HG02623 (cell line): ENCODE measurements around the gene TANC1.

ENCODE experiments used
- ATAC-seq: cut with Tn5 transposase; IDR thresholded peaks from one replicate; pipeline ENCODE4 v1.9.1; 2021; ENCODE audit warnings: moderate library complexity; ENCODE audit not compliant: unreplicated experiment

Gene TANC1

DNA sequence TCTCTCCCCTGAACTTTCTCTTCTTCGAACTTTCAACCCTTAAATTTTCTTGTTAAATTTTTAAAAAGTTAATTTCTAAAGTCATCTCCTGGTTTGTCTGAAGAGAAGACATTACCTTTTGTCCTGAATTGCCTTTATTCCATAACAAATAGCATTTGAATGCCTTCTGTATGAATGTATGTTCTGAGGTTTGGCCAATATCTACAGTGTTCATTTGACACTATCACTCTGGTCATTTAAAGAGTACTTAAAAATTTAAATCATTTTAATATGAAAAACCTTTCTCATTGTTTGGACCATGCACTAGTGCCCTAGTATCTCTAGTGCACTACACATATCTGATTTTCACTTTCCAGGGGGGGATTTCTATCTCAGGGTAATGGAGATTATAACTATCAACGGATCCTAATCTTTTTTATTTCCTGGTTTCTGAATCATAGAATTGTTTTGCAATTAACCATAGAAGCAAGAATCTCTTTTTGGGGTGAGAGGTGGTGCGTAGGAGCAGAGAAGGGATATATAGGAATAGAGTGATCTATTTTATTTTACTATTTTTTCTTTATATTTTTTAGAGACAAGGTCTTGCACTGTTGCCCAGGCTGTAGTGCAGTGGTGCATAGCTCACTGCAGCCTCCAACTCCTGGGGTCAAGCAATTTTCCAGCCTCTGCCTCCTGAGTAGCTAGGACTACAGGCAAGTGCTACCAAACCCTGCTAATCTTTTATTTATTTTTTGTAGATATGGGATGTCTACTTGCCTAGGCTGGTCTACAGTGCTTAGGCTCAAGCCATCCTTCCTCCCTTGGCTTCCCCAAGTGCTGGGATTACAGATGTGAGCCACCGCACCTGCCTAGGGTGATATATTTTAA, 25.5 kb downstream of the TANC1 start:
- no peak for ATAC-seq

DNA sequence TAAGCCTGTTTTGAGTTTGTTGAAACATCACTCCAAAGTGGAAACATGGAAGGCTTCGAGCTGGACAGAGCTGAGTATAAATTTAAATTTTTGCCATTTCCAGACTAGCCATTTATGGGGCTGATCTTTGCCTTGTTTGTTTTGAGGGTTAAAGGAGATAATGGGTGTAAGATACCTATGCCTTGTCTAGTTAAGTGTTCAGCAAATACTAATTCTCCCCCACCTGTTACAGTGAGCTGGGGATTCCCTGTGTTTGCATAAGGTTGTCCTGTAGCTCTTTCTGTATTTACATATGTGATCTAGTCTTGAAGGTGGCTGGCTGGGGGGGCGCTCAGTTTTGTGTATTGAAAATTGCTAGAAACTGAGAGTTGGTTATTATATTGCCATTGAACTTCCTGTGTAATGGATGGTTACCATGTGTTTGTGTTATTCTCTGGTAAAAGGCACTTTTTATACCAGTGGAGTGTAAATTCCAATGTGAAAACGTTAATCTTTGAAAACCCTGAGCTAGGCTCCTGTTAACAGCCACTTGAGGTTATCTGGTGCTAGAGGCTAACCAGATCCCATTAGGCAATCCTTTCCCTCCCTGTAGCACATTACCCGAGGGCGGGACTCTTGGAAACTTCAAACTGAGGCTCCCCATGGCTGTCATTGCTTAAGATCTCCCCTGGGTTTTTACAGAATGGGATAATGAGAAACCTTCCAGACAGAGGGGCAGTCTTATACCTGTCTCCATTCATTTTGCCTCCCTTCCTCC, 26.7 kb downstream of the TANC1 start:
- ATAC-seq, result no peak

DNA sequence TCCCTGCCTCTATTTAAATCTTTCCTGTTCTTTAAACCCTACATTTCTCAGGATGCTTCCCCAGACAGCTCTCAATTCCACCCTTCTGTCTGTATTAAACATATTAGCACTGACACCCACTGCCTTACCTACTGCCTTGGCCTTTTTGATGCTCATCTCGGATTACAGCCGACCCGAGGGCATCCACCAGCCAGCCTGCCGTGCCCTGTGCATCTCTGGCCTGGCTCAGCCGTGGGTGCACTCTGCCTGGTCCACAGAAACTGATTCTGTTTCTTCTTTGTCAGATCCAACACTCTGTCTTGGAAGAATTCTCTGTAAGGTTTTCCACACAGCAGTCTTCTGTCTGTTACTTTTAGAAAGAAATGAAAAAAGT, 27.2 kb downstream of the TANC1 start:
- ATAC-seq, result no peak

DNA sequence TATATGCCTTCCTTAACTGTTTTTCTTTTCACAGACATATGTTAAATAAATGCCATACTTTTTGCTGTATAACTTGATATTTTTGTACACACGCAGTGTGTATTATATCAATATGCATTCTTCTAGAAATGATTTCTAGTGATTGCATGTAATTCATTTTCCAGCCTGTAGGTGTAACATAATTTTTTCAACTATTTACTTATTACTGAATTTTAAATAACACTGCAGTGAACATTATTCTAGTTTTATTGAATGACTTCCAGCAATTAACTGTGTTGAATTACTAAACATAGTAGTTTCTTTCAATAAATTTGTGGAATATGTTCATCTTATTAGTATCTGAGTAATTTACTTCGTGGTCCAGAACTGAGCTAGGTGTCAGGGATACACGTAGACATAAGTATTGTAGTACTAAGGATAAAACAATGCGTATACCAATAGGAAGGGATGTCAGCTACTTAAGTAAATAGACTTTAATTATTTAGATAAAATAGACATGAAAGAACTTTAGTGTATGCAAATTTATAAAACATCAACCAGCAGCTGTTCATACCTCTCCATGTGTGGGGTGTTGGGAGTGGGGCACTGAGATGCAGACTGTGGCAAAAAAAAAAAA, 28.0 kb downstream of the TANC1 start:
- no peak for ATAC-seq

DNA sequence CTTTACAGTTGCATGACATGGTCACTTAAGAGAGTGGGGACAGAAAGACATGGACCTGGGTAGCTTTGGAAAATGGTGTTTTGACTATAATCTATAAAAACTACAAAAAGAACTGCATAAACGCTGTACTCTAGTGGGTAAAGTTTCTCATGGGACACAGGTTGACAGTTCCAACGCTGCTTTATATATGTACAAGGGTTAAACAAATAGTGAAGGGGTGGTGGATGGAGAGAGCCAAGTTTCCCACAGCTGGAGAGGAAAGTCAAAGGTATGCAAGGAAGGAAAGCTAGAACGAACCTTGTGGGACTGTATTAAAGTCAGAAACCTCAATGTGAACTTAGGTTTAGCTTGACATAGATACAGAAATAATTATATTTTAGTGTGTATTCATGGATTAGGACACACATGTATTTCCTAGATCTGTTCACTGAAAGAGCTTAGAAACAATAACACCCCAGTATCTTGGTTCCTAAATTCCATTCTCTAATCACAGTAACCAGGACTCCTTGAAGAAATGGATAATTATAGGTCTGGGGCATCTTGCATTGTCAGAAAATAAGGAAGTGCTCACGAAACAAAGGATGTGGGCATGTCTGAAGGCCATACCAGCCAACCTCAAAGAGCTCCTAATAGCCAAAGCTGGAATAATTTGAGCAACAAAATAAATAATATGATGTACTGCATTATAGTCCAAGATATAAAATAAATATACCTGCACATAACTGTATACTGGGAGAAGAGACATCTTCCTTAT, 28.8 kb downstream of the TANC1 start:
- ATAC-seq, result no peak

DNA sequence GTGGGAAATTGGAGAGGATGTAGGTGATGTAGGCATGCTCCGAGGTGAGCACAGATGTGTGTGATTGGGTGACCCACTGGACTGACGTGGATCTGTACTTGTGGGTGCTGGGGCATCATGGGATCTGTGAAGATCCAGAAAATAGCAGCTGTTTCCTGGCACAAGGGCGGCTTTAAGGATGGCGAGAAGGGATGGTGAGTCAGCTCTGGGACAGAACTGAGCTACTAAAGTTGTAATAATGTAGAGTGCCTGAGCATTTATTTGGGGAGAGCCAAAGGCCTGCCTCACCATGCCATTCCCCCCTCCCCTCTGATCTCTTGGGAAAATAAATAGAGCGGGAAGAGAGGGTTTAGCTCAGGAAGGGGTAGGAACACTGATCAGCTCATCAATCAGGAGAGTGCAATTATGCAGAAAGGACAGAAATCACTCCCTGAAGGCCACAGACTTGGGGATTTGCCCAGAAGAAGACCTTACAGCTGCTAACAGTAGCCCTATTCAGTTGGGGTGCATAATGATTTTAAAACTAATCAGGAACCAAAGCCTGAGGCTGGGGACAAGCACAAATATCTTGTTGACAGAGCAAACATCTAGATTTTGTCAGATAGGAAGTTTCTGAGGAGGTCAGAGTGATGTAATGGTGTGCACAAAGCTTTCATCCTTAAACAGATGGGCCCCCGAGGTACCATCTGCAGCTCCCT, 30.3 kb downstream of the TANC1 start:
- ATAC-seq, result no peak

DNA sequence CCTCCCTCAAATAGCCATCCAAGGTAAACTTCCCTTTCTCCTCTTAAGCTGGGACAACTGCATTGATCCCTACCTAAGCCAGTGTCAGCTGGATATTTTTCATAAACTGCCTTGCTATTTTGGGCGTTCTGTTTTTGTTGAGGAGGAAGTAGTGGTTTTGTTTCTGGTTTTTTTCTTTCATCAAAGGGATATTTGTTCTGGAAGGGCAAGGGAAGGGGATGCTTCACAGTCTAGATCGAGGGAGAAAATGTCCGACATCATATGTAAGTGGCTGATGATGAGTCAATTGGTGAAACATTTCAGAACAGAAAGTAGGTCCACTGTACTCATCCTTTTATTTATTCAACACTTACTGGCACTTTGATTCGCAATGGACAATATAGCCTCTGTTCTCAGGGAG, 31.0 kb downstream of the TANC1 start:
- no peak for ATAC-seq

DNA sequence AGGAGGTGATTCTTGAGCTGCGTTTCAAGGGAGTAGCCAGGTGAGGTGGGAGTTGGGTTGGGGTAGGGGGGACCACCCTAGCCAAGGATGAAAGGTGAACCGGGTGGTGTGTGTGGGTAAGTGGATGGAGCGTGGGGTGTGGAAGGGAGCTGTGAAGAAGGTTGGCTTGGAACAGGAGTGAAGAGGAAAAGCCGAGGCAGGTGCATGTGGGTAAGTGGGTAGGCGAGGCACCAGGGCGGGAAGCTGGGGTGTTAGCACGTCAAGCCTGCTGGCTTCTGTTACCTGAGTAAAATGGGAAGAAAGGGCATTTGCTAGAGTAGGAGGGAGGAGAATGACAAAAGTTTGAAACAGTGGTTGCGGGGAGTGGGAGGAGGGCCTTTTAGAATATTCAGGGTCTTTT, 31.6 kb downstream of the TANC1 start:
- no peak for ATAC-seq

DNA sequence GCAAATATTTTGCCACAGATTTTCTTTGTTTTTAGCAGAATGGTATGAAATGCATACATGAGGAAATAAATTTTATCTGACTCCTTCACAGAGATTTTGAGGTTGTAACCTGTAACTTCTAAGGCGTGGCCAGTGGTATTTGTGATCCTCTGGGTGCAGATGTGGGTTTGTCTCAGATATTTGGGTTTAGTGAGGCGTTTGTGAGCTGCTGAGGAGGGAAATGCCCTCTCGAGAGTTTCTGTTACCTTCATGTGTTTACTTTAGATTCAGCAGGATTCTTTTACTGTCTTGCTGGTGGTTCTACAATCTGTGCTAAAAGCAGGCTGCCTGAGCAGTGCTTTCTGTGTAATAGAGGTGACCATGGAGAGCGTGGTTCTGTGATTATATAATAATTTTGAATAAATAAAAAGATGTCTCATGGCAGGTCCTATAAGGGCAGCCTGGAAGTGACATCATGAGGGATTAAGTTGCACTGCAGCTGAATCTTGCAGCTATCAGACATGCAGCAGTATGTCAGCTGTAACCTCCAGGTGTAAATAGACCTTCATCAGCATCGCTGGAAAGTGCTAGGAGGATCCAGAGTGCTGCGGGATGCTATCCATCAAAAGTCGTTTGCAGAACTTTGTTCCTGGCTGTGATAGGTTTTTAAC, 34.1 kb downstream of the TANC1 start:
- no peak for ATAC-seq

DNA sequence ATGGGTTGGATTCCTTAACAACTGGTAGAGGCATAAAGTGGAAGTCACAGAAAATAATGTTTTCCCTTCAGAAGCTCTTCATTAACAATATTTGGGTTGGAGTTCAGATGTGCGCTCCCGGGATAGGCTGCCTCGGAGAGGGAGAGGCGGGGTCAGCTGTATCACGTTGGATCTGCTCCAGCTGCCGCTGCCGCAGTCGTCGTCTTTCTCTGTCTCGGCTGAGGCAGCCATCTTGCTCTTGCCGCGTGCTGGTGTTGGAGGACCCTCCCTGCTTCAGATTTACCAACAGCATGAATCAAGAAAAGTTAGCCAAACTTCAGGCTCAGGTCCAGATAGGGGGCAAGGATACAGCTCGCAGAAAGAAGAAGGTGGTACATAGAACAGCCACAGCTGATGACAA, 35.1 kb downstream of the TANC1 start:
- ATAC-seq, result no peak

DNA sequence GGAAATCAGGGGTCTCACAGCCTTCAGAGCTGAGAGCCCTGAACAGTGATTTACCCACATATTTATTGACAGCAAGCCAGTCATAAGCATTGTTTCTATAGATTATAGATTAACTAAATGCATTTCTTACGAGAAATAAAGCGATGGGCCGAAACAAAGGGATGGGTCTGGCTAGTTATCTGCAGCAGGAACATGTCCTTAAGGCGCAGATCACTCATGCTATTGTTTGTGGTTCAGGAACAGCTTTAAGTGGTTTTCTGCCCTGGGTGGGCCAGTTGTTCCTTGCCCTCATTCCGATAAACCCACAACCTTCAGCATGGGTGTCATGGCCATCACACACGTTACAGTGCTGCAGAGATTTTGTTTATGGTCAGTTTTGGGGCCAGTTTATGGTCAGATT, 36.4 kb downstream of the TANC1 start:
- ATAC-seq, result no peak

DNA sequence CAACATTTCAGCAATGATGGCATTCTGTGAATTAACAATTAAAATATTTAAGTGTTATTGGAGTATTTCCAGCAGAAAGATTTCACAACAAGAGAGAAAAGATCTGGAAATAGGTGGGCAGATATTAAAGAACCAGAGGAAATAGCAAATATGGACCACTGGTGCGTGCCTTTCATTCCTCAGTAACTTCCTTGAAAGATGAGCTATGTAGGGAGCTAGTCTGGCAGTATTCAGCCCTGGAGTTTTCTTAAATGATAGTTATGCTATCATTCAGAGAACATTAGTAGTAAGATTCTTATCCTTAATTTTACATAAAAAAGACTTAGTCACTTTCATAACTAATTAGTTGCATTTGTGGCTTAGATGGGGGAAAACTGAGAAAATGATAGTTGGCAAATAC, 41.5 kb downstream of the TANC1 start:
- ATAC-seq, result no peak

DNA sequence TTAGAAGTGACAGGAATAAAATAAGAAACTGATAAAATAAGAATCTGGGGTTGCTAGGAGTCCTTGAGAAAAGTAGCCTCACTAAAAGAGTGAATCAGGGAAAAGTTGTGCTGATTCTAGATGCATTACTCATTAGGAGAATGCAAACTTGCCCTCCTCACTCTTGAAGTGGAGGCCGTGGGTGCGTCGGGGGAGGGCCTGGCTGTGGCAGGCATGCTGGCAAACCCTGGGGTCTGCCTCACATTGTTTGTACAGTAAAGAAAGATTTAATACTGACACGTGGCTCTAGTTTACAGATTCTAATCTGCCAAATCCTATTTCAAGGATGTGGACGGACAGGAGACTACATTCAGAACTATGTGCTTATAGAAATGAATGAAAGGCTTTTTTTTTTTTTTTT, 41.9 kb downstream of the TANC1 start:
- no peak for ATAC-seq

DNA sequence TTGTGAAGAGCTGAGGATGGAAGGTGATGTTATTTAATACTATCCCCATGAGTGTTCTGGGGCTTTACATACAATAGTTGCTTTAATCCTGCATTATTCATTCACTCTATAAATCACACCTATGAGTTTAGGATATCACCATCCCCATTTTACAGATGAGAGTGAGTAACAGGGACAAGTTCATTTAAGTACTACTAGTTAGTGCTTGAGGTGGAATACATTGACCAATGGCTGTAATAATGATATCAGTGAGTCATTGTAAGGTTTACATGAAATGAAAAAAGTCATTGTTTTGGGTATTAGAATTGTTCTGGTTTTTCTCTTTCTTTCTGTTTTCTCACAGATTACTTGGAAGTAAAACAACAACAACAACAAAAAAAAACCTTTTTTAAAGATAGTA, 42.5 kb downstream of the TANC1 start:
- ATAC-seq, result no peak

DNA sequence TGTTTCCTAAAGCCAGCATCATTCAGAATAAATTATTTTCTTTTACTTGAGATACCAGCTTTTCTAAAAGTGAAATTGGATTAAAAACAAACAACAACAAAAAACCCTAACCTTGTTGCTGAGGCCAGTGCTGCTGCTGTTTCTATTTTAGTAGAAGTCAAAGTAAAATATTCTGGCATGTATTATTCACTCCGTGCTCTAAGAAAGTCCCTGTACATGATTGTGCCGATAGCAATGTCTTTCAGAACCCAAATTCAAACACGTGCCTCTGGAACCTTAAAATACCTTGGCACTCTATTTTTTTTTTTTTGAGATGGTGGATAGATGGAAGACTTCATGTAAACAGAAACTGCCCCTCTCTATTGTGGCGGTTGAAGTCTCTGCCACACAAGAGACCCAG, 43.7 kb downstream of the TANC1 start:
- ATAC-seq, result no peak

DNA sequence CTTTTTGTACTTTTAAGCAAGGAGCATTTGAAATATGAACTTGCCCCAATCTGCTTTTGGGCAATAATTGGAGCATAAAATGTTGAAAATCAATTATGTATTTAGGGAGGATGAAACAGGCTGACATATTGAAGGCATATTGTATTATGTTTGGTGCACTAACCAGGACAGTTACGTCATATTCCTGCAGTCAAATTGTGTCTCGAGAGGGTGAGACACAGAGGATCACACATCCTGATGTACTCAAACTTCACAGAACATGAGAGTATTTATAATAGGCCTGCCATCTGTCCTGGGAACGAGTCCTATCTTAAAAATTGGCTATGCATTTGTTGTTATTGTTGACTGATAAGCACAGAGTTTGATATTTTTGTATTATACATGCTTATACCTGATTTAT, 44.7 kb downstream of the TANC1 start:
- no peak for ATAC-seq

DNA sequence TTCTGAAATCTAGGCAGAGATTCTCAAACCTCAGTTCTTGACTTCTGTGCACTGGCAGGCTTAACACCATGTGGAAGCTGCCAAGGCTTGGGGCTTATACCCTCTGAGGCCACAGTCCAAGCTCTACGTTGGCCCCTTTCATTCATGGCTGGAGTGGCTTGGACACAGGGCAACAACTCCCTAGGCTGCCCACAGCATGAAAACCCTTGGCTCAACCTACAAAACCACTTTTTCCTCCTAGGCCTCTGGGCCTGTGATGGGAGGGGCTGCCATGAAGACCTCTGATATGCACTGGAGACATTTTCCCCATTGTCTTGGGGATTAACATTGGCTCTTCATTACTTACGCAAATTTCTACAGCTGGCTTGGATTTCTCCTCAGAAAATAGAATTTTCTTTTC, 46.7 kb downstream of the TANC1 start:
- ATAC-seq, result no peak

DNA sequence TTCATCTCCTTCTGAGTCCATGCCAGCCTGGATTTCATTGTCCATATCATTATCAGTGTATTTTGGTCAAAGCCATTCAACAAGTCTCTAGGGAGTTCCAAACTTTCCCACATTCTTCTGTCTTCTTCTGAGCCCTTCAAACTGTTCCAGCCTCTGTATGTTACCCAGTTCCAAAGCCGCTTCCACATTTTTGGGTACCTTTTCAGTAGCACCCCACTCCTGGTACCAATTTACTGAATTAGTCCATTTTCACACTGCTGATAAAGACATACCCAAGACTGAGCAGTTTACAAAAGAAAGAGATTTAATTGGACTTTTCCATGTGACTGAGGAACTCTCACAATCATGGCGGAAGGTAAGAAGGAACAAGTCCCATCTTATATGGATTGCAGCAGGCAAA, 47.4 kb downstream of the TANC1 start:
- ATAC-seq, result no peak

DNA sequence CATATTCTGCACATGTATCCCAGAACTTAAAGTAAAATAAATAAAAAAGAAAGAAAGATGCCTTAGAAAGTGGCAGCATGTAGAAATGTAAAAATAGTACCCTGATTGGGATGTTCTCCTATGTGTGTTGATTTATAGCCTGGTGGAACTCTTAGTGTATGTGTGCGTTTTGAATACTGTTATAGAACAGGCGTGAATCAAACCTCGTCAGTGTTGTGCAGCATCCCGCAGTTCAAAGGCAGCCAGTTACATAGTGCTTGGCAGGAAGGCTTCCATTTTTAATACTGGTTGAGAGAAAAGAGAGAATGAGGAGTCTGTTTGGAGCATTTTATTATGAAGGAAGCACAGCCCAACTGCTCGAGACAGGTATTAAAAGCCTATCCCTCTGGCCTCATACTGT, 49.4 kb downstream of the TANC1 start:
- ATAC-seq, result no peak

DNA sequence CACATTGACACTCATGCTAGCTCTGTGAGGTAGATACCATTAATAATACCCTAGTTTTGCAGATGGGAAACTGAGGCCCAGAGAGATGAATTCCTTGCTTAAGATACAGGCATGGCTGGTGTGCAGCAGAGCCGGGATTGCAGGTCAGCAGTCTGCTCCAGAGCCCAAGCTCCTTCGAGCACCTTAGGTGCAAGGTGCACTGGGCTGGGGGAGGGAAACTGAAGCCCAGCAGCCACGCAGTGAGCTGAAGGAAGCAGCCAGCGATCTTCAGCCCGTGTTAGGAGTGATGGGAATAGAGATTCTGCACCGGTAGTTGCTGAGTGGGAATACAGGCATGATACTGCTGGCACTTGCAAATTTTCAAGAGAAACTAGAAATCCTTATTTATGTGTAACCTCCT, 50.6 kb downstream of the TANC1 start:
- no peak for ATAC-seq
